GM23338 (cell line): ENCODE results near the gene KIT. TPM values are rescaled to one million over a fixed set of nuclear protein-coding genes. Genes with fewer than 3 reads are reported as not detected.

Experiments
- ATAC-seq: fragments of 200-7000 bp; cut with Tn5 transposase; 3 replicates; pipeline ENCODE4 v1.9.1; 2020
- DNase-seq: peaks from one replicate; pipeline ENCODE4 v3.0.0-alpha.2; 2015; ENCODE audit warnings: low spot score
- H2AFZ ChIP-seq: fragments of 200-600 bp; sonication (generic); 2 replicates; pipeline ENCODE4 v1.8.0; 2016; ENCODE audit warnings: antibody characterized with exemption, mild to moderate bottlenecking, moderate library complexity
- H3F3A ChIP-seq: fragments of 200-600 bp; sonication (generic); replicated peaks from 2 replicates; pipeline ENCODE4 v1.8.0; 2017; ENCODE audit warnings: antibody characterized with exemption, mixed run types, low read depth
- H3K27ac ChIP-seq: fragments of 200-600 bp; sonication (generic); 2 replicates; pipeline ENCODE4 v1.6.1; 2016; ENCODE audit warnings: low read depth
- H3K27me3 ChIP-seq: fragments of 200-600 bp; sonication (generic); 2 replicates; pipeline ENCODE4 v1.8.0; 2016; ENCODE audit warnings: mild to moderate bottlenecking, mixed run types, moderate library complexity; ENCODE audit not compliant: insufficient read depth
- H3K36me3 ChIP-seq: fragments of 200-600 bp; sonication (generic); 2 replicates; pipeline ENCODE4 v1.8.0; 2016; ENCODE audit warnings: mild to moderate bottlenecking; ENCODE audit not compliant: insufficient read depth
- H3K4me1 ChIP-seq: fragments of 200-600 bp; sonication (generic); 2 replicates; pipeline ENCODE4 v1.8.0; 2016; ENCODE audit warnings: mild to moderate bottlenecking, moderate library complexity; ENCODE audit not compliant: insufficient read depth
- H3K4me2 ChIP-seq: fragments of 200-600 bp; sonication (generic); 2 replicates; pipeline ENCODE4 v1.7.1; 2017; ENCODE audit warnings: mixed run types
- H3K4me3 ChIP-seq: fragments of 200-600 bp; sonication (generic); 2 replicates; pipeline ENCODE4 v1.6.1; 2016; ENCODE audit warnings: mixed run types
- H3K79me2 ChIP-seq: fragments of 200-600 bp; sonication (generic); replicated peaks from 2 replicates; pipeline ENCODE4 v1.8.0; 2017; ENCODE audit warnings: mild to moderate bottlenecking; ENCODE audit not compliant: insufficient read depth
- H3K9me2 ChIP-seq: fragments of 200-600 bp; sonication (generic); 2 replicates; pipeline ENCODE4 v1.8.0; 2017; ENCODE audit not compliant: insufficient read depth
- H4K20me1 ChIP-seq: fragments of 200-600 bp; sonication (generic); replicated peaks from 2 replicates; pipeline ENCODE4 v1.8.0; 2017; ENCODE audit warnings: mild to moderate bottlenecking; ENCODE audit not compliant: insufficient read depth
- H3K27ac Mint-ChIP-seq: 2 replicates; pipeline ENCODE4 v1.8.0; 2020; ENCODE audit warnings: inconsistent platforms, mild to moderate bottlenecking, moderate library complexity, mixed read lengths
- H3K27me3 Mint-ChIP-seq: 3 replicates; pipeline ENCODE4 v1.8.0; 2022; ENCODE audit warnings: low read depth, mild to moderate bottlenecking, moderate library complexity, mixed read lengths, inconsistent platforms; ENCODE audit not compliant: insufficient read depth, poor library complexity
- H3K36me3 Mint-ChIP-seq: 3 replicates; pipeline ENCODE4 v1.8.0; 2021; ENCODE audit warnings: low read depth, mild to moderate bottlenecking, inconsistent platforms, moderate library complexity, mixed read lengths
- H3K4me1 Mint-ChIP-seq: 3 replicates; pipeline ENCODE4 v1.8.0; 2020; ENCODE audit warnings: mild to moderate bottlenecking, inconsistent platforms, mixed read lengths
- H3K4me3 Mint-ChIP-seq: 3 replicates; pipeline ENCODE4 v1.8.0; 2021; ENCODE audit warnings: moderate library complexity, mild to moderate bottlenecking, inconsistent platforms, mixed read lengths
- H3K9me3 Mint-ChIP-seq: 3 replicates; pipeline ENCODE4 v1.8.0; 2020; ENCODE audit warnings: moderate library complexity, mild to moderate bottlenecking, inconsistent platforms, mixed read lengths
- EZH2phosphoT487 ChIP-seq: fragments of 200-600 bp; sonication (generic); IDR thresholded peaks from one replicate; pipeline ENCODE4 v1.8.1; 2018; ENCODE audit warnings: antibody characterized with exemption; ENCODE audit not compliant: unreplicated experiment
- JUNB ChIP-seq: IDR thresholded peaks from one replicate; pipeline ENCODE4 v1.6.1; 2016; ENCODE audit warnings: antibody characterized with exemption; ENCODE audit not compliant: unreplicated experiment
- NANOG ChIP-seq: IDR thresholded peaks from 2 replicates; pipeline ENCODE4 v1.6.1; 2016; ENCODE audit warnings: antibody characterized with exemption, borderline replicate concordance
- STAT1 ChIP-seq: IDR thresholded peaks from one replicate; pipeline ENCODE4 v1.6.1; 2016; ENCODE audit warnings: antibody characterized with exemption; ENCODE audit not compliant: unreplicated experiment
- ZNF114 ChIP-seq: fragments of 250-450 bp; sonication (Bioruptor Pico); IDR thresholded peaks from 2 replicates; pipeline ENCODE4 v1.5.0; 2020; ENCODE audit warnings: mild to moderate bottlenecking, moderate library complexity
- ZNF331 ChIP-seq: fragments of 250-450 bp; sonication (Bioruptor Pico); IDR thresholded peaks from 2 replicates; pipeline ENCODE4 v1.5.0; 2020; ENCODE audit warnings: low read depth, mild to moderate bottlenecking, moderate library complexity
- polyA plus RNA-seq: library from polyadenylated mRNA; unstranded; fragments of >200 nt; fragmentation: Nextera tagmentation; extraction: Ambion mirVana; gene quantifications from 2 replicates; pipeline ENCODE4 v1.2.1, GENCODE V29; 2016
- total RNA-seq: library from RNA; depleted of rRNA; stranded (reverse); fragments of >200 nt; shearing (Covaris generic); gene quantifications from 2 replicates; pipeline ENCODE4 v1.2.3, GENCODE V29; 2014
- TF ChIP-seq, protein P1 (sequence below), 2 experiments: fragments of 200-600 bp in 1 of 2; sonication (generic) in 1 of 2; conservative IDR thresholded peaks; 2 replicates each; pipeline versions ENCODE4 v1.5.1 to v1.6.1; 2016 to 2017; ENCODE audit warnings: antibody characterized with exemption in 2 of 2, low read depth in 2 of 2, mild to moderate bottlenecking in 2 of 2, moderate library complexity in 1 of 2
- TF ChIP-seq, protein P2 (sequence below): IDR thresholded peaks from 2 replicates; pipeline ENCODE4 v1.6.1; 2016; ENCODE audit warnings: antibody characterized with exemption
- TF ChIP-seq, protein P3 (sequence below): fragments of 250-450 bp; sonication (Bioruptor Pico); IDR thresholded peaks from 2 replicates; pipeline ENCODE4 v1.5.0; 2020; ENCODE audit warnings: mild to moderate bottlenecking, moderate library complexity

KIT gene
- total and polyA plus RNA-seq, 2 experiments from 2014 or later = 9.0 to 28.4 TPM

DNA sequence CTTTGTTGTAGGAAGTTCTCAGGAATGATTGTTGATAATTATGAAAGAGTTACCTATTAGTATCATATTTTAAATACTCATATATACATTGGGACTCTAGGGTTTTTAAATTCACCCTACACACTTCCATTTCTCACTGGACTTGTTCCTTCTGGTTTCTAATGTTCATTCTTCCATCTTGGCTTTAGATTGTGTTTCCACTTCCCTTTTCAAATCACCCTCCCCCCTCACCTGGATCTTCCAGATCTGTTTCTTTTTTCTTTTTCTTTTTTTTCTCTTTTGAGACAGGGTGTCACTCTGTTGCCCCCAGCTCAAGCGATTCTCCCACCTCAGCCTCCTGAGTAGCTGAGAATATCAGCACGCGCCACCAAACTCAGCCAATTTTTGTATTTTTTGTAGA lies 6.7 kb upstream of the KIT start:
- H3K4me3 Mint-ChIP-seq = no peak overlapping the region
- H3K4me1 ChIP-seq = no peaks in the 10 kb centered on the region; the same call in 1 of the 2 replicates
- H3K79me2 ChIP-seq = no peaks in the 10 kb centered on the region
- no peaks in the 10 kb centered on the region for H3K9me2 ChIP-seq
- H2AFZ ChIP-seq = peak overlapping the region; percentile 21; the same call in 1 of the 2 replicates
- H3K4me1 Mint-ChIP-seq = peaks cover 3% of the 10 kb centered on the region
- H3K27me3 ChIP-seq = peaks cover 8% of the 10 kb centered on the region
- peaks cover 6% of the 10 kb centered on the region for H3K27me3 Mint-ChIP-seq
- no peaks in the 10 kb centered on the region for H4K20me1 ChIP-seq
- H3K36me3 ChIP-seq = no peaks in the 10 kb centered on the region
- no peak for TF ChIP-seq EZH2phosphoT487
- TF ChIP-seq ZNF114 (CRISPR knock-in tag) = no peak
- TF ChIP-seq, protein P1, sequence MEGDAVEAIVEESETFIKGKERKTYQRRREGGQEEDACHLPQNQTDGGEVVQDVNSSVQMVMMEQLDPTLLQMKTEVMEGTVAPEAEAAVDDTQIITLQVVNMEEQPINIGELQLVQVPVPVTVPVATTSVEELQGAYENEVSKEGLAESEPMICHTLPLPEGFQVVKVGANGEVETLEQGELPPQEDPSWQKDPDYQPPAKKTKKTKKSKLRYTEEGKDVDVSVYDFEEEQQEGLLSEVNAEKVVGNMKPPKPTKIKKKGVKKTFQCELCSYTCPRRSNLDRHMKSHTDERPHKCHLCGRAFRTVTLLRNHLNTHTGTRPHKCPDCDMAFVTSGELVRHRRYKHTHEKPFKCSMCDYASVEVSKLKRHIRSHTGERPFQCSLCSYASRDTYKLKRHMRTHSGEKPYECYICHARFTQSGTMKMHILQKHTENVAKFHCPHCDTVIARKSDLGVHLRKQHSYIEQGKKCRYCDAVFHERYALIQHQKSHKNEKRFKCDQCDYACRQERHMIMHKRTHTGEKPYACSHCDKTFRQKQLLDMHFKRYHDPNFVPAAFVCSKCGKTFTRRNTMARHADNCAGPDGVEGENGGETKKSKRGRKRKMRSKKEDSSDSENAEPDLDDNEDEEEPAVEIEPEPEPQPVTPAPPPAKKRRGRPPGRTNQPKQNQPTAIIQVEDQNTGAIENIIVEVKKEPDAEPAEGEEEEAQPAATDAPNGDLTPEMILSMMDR (conservative IDR thresholded peaks at IDR 0.05; ENCODE audit: low read depth in 2 of 2) = no peak
- no peak overlapping the region for H3K27ac ChIP-seq
- ATAC-seq = no peak
- no peaks in the 10 kb centered on the region for H3K36me3 Mint-ChIP-seq
- no peak overlapping the region for H3K4me2 ChIP-seq
- H3K9me3 Mint-ChIP-seq = no peaks in the 10 kb centered on the region
- no peak overlapping the region for H3K27ac Mint-ChIP-seq
- no peak for DNase-seq
- H3K4me3 ChIP-seq = no peak overlapping the region
- no peaks in the 10 kb centered on the region for H3F3A ChIP-seq

DNA sequence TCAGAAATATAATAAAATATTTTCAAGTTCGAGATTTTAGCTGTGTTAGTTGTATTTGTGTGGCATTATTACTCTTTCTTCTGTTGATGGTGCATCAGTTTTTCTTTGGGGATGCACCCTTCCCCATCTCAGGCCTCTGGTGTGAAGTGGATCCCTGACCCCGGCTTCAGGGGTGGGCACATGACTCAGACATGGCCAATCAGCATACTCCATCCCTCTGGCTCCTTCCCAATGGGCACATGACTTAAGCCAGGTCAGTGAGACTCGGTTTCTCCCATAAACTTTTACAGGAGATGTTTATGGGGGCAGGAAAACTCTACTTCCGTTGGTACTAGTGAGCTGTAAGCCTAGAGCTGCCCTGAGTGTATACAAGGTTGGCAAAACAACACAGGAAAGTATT lies 3.0 kb upstream of the KIT start:
- peaks cover 8% of the 10 kb centered on the region for H4K20me1 ChIP-seq
- H3K27ac ChIP-seq = no peak overlapping the region
- Mint-ChIP-seq H3K4me1 (peaks cover 16% of the 10 kb centered on the region), H3K4me3 (no peak overlapping the region), H3K27me3 (peaks cover 37% of the 10 kb centered on the region), H3K36me3 (no peaks in the 10 kb centered on the region), H3K27ac (no peak overlapping the region), H3K9me3 (no peaks in the 10 kb centered on the region)
- no peak overlapping the region for H3K4me2 ChIP-seq
- peaks cover 28% of the 10 kb centered on the region for H3K27me3 ChIP-seq
- no peaks in the 10 kb centered on the region for H3K36me3 ChIP-seq
- peaks cover 10% of the 10 kb centered on the region for H3K4me1 ChIP-seq
- H3F3A ChIP-seq = 0 out of 2 replicates have a peak, but pooled peaks cover 2% of the 10 kb centered on the region
- DNase-seq (no peak), ATAC-seq (no peak)
- no peak overlapping the region for H3K4me3 ChIP-seq
- H3K79me2 ChIP-seq = peaks cover 4% of the 10 kb centered on the region
- no peak overlapping the region for H2AFZ ChIP-seq
- no peaks in the 10 kb centered on the region for H3K9me2 ChIP-seq
- TF ChIP-seq ZNF114 (CRISPR knock-in tag) = no peak
- no peak for TF ChIP-seq STAT1
- no peak for TF ChIP-seq ZNF331 (CRISPR knock-in tag)
- TF ChIP-seq EZH2phosphoT487 = no peak
- TF ChIP-seq NANOG = no peak
- TF ChIP-seq, protein P1 (conservative IDR thresholded peaks at IDR 0.05; ENCODE audit: low read depth in 2 of 2) = no peak
- TF ChIP-seq JUNB = no peak
- TF ChIP-seq, protein P2, sequence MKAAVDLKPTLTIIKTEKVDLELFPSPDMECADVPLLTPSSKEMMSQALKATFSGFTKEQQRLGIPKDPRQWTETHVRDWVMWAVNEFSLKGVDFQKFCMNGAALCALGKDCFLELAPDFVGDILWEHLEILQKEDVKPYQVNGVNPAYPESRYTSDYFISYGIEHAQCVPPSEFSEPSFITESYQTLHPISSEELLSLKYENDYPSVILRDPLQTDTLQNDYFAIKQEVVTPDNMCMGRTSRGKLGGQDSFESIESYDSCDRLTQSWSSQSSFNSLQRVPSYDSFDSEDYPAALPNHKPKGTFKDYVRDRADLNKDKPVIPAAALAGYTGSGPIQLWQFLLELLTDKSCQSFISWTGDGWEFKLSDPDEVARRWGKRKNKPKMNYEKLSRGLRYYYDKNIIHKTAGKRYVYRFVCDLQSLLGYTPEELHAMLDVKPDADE = no peak
- TF ChIP-seq, protein P3, sequence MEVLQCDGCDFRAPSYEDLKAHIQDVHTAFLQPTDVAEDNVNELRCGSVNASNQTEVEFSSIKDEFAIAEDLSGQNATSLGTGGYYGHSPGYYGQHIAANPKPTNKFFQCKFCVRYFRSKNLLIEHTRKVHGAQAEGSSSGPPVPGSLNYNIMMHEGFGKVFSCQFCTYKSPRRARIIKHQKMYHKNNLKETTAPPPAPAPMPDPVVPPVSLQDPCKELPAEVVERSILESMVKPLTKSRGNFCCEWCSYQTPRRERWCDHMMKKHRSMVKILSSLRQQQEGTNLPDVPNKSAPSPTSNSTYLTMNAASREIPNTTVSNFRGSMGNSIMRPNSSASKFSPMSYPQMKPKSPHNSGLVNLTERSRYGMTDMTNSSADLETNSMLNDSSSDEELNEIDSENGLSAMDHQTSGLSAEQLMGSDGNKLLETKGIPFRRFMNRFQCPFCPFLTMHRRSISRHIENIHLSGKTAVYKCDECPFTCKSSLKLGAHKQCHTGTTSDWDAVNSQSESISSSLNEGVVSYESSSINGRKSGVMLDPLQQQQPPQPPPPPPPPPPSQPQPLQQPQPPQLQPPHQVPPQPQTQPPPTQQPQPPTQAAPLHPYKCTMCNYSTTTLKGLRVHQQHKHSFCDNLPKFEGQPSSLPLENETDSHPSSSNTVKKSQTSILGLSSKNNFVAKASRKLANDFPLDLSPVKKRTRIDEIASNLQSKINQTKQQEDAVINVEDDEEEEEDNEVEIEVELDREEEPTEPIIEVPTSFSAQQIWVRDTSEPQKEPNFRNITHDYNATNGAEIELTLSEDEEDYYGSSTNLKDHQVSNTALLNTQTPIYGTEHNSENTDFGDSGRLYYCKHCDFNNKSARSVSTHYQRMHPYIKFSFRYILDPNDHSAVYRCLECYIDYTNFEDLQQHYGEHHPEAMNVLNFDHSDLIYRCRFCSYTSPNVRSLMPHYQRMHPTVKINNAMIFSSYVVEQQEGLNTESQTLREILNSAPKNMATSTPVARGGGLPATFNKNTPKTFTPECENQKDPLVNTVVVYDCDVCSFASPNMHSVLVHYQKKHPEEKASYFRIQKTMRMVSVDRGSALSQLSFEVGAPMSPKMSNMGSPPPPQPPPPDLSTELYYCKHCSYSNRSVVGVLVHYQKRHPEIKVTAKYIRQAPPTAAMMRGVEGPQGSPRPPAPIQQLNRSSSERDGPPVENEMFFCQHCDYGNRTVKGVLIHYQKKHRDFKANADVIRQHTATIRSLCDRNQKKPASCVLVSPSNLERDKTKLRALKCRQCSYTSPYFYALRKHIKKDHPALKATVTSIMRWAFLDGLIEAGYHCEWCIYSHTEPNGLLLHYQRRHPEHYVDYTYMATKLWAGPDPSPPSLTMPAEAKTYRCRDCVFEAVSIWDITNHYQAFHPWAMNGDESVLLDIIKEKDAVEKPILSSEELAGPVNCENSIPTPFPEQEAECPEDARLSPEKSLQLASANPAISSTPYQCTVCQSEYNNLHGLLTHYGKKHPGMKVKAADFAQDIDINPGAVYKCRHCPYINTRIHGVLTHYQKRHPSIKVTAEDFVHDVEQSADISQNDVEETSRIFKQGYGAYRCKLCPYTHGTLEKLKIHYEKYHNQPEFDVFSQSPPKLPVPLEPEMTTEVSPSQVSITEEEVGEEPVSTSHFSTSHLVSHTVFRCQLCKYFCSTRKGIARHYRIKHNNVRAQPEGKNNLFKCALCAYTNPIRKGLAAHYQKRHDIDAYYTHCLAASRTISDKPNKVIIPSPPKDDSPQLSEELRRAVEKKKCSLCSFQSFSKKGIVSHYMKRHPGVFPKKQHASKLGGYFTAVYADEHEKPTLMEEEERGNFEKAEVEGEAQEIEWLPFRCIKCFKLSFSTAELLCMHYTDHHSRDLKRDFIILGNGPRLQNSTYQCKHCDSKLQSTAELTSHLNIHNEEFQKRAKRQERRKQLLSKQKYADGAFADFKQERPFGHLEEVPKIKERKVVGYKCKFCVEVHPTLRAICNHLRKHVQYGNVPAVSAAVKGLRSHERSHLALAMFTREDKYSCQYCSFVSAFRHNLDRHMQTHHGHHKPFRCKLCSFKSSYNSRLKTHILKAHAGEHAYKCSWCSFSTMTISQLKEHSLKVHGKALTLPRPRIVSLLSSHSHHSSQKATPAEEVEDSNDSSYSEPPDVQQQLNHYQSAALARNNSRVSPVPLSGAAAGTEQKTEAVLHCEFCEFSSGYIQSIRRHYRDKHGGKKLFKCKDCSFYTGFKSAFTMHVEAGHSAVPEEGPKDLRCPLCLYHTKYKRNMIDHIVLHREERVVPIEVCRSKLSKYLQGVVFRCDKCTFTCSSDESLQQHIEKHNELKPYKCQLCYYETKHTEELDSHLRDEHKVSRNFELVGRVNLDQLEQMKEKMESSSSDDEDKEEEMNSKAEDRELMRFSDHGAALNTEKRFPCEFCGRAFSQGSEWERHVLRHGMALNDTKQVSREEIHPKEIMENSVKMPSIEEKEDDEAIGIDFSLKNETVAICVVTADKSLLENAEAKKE = no peak
